Activated naive CD8-positive, alpha-beta T cell treated with anti-CD3 and anti-CD28 coated beads, Interleukin-2, amount 50 U/mL, for 16 hours (primary cell): ENCODE data around the gene BLTP3B.
"Not testable (repeated sequence)": the region's sequence is repeated elsewhere in the genome, so short reads cannot be mapped to it uniquely, and the experiment has no call there.

Experiments
- DNase-seq: peaks from one replicate; pipeline ENCODE4 v3.0.0-alpha.2; 2020; ENCODE audit warnings: low read depth, low spot score

BLTP3B gene, protein sequence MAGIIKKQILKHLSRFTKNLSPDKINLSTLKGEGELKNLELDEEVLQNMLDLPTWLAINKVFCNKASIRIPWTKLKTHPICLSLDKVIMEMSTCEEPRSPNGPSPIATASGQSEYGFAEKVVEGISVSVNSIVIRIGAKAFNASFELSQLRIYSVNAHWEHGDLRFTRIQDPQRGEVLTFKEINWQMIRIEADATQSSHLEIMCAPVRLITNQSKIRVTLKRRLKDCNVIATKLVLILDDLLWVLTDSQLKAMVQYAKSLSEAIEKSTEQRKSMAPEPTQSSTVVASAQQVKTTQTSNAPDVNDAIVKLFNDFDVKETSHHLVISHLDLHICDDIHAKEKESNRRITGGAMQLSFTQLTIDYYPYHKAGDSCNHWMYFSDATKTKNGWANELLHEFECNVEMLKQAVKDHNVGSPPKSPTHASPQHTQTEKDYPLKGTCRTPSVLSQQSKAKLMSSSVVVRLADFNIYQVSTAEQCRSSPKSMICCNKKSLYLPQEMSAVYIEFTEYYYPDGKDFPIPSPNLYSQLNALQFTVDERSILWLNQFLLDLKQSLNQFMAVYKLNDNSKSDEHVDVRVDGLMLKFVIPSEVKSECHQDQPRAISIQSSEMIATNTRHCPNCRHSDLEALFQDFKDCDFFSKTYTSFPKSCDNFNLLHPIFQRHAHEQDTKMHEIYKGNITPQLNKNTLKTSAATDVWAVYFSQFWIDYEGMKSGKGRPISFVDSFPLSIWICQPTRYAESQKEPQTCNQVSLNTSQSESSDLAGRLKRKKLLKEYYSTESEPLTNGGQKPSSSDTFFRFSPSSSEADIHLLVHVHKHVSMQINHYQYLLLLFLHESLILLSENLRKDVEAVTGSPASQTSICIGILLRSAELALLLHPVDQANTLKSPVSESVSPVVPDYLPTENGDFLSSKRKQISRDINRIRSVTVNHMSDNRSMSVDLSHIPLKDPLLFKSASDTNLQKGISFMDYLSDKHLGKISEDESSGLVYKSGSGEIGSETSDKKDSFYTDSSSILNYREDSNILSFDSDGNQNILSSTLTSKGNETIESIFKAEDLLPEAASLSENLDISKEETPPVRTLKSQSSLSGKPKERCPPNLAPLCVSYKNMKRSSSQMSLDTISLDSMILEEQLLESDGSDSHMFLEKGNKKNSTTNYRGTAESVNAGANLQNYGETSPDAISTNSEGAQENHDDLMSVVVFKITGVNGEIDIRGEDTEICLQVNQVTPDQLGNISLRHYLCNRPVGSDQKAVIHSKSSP (N-terminal part only)

GRCh38 chr12:100142851-100143559, at the start of gene BLTP3B:
Gene BLTP3B (minus strand): TSS chr12:100142874. CDS start chr12:100142635, 239 bp downstream.
- DNase-seq = peak; percentile 87

GRCh38 chr12:100189636-100190394, 47.1 kb upstream of the BLTP3B start:
- DNase-seq = no peak

DNA sequence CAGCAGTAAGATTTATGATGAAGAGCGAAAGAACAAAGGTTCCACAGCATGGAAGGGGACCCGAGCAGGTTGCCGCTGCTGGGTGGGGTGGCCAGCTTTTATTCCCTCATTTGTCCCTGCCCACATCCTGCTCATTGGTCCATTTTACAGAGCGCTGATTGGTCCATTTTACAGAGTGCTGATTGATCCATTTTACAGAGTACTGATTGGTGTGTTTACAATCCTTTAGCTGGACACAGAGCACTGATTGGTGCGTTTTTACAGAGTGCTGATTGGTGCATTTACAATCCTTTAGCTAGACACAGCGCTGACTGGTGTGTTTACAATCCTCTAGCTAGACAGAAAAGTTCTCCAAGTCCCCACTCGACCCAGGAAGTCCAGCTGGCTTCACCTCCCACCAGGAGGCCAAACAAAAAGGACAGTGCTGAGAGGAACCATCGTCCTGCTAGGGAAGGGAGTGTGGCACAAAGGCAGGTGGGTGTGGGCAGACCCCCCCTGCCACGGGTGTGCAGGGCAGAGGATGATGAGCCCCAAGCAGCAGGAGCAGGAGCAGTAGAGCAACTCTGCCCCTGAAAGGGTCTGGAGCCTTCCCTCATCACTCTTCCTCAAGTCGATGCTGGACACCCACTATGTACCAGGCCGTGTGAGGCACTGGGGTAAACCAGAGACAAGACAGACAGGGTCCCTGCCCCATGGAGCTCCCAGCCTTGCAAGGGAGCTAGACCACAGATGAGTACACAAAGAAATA, 46.4 kb upstream of the BLTP3B start:
- DNase-seq = not testable (repeated sequence)

DNA sequence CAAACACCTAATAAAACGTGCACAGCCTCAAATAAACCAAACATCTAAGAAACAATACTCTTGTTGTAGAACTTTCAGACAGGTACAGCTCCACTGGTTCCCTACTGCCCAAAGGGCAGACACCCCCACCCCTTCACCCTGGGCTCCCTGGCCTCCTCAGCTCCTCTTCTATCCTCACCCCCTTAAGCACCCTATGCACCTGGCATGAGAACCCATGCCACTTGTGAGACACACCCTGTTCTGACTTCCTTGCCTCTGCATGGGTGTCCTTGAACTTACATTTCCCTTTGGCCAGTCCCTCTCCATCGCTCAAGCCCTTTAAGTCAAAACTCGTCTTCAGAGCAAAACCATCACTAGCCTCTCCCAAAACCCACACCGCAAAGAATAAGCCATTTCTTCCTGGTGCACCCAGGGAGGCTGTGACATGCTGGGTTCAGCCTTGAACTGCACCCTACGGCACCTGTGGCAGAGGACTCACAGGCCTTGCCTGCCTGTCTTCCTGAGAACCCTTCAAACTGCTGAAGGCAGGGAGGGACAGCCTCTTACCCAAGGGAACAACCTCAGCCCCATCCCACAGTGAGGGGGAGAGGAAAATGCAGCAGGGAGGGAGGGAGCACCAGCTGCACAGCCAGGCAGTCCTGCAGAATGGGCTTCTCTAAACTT, 45.3 kb upstream of the BLTP3B start:
- DNase-seq = no peak

- no peak for DNase-seq
Observed at GRCh38 chr12:100187068-100187467, 44.4 kb upstream of the BLTP3B start.

DNA sequence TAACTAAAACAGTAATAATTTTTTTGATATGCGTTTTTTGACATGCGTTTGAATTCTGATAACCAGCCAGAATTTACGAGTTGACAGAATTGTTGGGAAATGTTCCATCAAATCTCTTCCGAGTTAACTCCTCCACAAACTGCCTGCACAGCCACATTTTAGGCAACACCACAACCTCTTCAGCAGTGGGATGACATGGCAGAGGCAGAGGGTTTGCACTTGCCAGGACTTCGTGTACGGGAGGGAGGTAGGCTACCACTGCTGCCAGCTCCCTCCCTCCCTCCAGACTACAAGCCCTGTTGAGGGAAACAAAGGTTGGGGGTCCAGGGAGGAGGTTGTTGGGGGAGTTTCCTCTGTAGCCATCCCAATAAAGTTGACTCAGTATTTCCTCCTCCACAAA, 43.4 kb upstream of the BLTP3B start:
- DNase-seq = no peak

DNA sequence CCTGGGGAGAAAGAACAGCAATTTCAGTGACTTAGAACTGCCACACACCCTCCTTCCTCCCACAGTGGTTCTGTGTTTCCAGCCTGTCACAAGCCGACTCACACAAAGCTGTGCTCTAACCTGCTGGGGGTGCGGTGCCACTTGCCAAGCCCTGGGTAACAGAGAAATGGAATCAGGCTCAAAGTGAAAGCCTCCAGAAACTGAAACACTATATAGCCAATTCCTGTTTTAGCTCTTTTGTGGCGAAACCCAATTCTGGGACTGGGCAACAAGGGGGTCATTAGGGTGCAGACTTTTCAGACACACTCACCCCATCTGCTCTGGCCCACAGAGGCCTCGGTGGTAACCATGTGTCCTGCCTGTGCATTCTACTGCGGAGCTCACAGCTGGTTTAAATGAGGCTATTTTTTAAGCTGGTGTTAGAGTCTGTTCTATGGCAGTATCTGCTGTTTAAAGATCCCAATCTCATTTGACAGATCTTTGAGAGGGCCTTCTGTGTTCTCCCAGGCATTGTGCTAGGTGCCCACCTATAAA, 42.8 kb upstream of the BLTP3B start:
- no peak for DNase-seq

GRCh38 chr12:100184549-100185145, 42.0 kb upstream of the BLTP3B start:
- DNase-seq = no peak

DNA sequence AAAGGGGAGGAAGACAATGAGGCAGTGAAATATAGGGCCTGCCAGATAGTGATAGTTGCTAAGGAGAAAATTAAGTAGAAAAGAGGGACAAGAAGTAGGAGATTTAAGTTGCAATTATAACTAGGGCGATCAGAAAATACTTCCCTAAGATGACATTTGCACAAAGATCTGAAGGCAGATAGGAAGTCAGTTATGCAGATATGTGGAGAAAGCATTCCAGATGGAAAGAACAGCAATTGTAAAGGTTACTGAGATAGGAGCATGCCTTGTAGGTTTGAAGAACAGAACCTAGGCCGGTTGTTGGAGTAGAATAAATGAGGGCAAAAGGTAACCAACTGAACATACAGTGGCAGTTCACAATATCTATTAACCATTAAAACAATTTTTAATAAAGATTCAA, 36.6 kb upstream of the BLTP3B start:
- DNase-seq = no peak

DNA sequence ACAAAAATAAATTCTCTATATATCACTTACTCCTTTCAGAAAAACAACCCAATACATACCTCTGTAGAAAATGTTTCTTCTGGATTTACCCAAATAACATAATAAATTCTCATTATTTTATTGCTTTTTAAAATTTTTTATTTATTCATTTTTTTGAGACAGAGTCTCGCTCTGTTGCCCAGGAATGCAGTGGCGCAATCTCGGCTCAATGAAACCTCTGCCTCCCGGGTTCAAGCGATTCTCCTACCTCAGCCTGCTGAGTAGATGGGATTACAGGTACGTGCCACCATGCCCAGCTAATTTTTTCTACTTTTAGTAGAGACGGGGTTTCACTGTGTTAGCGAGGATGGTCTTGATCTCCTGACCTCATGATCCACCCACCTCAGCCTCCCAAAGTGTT, 33.8 kb upstream of the BLTP3B start:
- DNase-seq = not testable (repeated sequence)

DNA sequence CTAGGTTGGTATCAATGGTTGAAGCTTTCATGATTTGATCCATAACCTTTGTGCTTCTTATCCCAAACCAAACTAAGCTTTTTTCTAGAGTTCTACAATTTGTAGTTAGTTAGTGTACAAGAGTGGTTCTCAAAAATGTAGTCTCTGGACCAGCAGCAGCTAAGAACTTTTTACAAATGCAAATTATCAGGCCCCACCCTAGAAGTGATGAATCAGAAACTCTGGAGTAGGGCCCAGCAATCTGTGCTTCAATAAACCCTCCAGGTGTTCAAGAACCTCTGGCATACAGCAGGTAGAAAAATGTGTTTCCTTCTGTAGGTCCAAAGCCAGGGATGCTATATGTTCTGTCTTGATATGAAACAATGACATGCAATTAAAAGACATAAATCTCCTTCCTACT, 31.8 kb upstream of the BLTP3B start:
- DNase-seq = no peak

GRCh38 chr12:100173111-100173510, 30.4 kb upstream of the BLTP3B start:
- no peak for DNase-seq

- DNase-seq = no peak
Observed at GRCh38 chr12:100171248-100171647, 28.6 kb upstream of the BLTP3B start.

GRCh38 chr12:100170313-100170858, 27.7 kb upstream of the BLTP3B start:
- no peak for DNase-seq

DNA sequence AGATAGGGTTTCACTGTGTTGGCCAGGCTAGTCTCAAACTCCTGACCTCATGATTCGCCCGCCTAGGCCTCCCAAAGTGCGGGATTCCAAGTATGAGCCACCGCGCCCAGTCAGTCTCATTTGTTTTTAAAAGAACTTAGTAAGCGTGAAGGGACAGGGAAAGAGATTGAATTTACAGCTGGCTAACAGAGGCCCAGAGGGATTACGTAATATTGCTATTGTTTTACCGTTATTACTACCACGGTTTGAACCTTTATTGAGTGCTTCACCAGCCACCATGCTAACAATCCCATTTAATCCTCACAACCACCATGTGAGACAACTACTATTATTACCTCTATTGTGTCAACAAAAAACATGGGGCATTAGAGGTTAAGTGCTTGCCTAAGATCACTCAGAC, 26.7 kb upstream of the BLTP3B start:
- DNase-seq = no peak

- DNase-seq = no peak
Observed at GRCh38 chr12:100168562-100168961, 25.9 kb upstream of the BLTP3B start.

GRCh38 chr12:100166232-100166631, 23.6 kb upstream of the BLTP3B start:
- DNase-seq = no peak

DNA sequence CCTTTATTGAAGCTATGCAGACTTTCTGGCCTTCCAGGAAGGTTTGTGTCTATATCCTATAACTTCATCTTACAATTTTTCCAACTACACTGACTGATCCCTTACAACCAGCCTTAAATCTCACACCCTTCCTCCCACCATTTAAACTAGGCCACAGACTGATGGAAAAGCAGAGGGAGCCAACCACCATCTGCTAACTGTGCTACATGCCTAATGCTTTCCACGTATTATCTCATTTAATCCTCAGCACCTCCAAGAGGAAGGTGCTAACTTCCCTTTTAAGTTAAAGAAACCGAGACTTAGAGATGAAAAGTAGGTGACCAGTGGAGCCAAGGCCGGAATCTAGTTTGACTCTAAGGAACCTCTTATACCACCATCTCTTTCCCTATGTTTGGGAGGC, 22.7 kb upstream of the BLTP3B start:
- no peak for DNase-seq
